K562 (cell line): ENCODE results near the gene ACADVL. TPM values are rescaled to one million over a fixed set of nuclear protein-coding genes. Genes with fewer than 3 reads are reported as not detected.

Source experiments
- CBX8 ChIP-seq: fragments of 200-600 bp; sonication (generic); IDR thresholded peaks from 2 replicates; pipeline ENCODE4 v1.6.1; 2012; ENCODE audit warnings: borderline replicate concordance, mixed run types, low read depth, mild to moderate bottlenecking, moderate library complexity, mixed read lengths, low read length, control low read depth, inconsistent platforms; ENCODE audit not compliant: poor library complexity, severe bottlenecking; ENCODE audit errors: extremely low read depth
- CEBPG ChIP-seq, 3 experiments: fragments of 200-800 bp in 1 of 3; sonication (Bioruptor generic) in 1 of 3; sonication (generic) in 1 of 3; formaldehyde crosslinking in 1 of 3; IDR thresholded peaks in 2 of 3; conservative IDR thresholded peaks in 1 of 3; 2 replicates each; pipeline versions ENCODE4 v1.6.1 to v1.8.0; 2016 to 2022; ENCODE audit warnings: missing compliant biosample characterization in 2 of 3, missing genetic modification characterization in 2 of 3, mild to moderate bottlenecking in 1 of 3, missing genetic modification reagents in 1 of 3
- CLOCK ChIP-seq: fragments of 250-450 bp; sonication (Bioruptor Pico); IDR thresholded peaks from 2 replicates; pipeline ENCODE4 v1.4.0; 2020; ENCODE audit warnings: mild to moderate bottlenecking, moderate library complexity, borderline replicate concordance
- ELF1 ChIP-seq: fragments of 200-800 bp; sonication (Bioruptor generic); IDR thresholded peaks from 2 replicates; pipeline ENCODE4 v1.6.1; 2016; ENCODE audit warnings: missing genetic modification characterization, missing compliant biosample characterization
- HCFC1 ChIP-seq: IDR thresholded peaks from 2 replicates; pipeline ENCODE4 v1.6.1; 2012; ENCODE audit warnings: low read depth, low read length, improper control_type of control experiment
- JUND ChIP-seq, 2 experiments: IDR thresholded peaks; 2 replicates in 1 of 2; 3 replicates in 1 of 2; pipeline ENCODE4 v1.6.1; 2011; ENCODE audit warnings: borderline replicate concordance in 2 of 2, low read depth in 2 of 2, low read length in 2 of 2, improper control_type of control experiment in 1 of 2, missing biosample characterization in 1 of 2, missing genetic modification characterization in 1 of 2, missing genetic modification reagents in 1 of 2
- KDM1A ChIP-seq, 2 experiments: fragments of 450-650 bp; IDR thresholded peaks; 2 replicates each; pipeline ENCODE4 v1.6.1; 2016; ENCODE audit warnings: mild to moderate bottlenecking in 2 of 2
- RAD21 ChIP-seq, 2 experiments: fragments of 250-450 bp in 1 of 2; fragments of 450-650 bp in 1 of 2; sonication (Bioruptor Pico) in 1 of 2; formaldehyde crosslinking in 1 of 2; IDR thresholded peaks in 1 of 2; conservative IDR thresholded peaks in 1 of 2; 2 replicates each; pipeline versions ENCODE4 v1.4.0 to v1.8.0; 2020 to 2022; ENCODE audit warnings: mild to moderate bottlenecking in 2 of 2, moderate library complexity in 1 of 2
- RCOR1 ChIP-seq, 2 experiments: IDR thresholded peaks; 2 replicates each; pipeline ENCODE4 v1.6.1; 2012; ENCODE audit warnings: low read depth in 2 of 2, low read length in 2 of 2, borderline replicate concordance in 1 of 2, improper control_type of control experiment in 1 of 2
- RREB1 ChIP-seq: fragments of 250-450 bp; sonication (Bioruptor Pico); IDR thresholded peaks from 2 replicates; pipeline ENCODE4 v1.4.0; 2020
- ZBTB26 ChIP-seq: fragments of 450-650 bp; formaldehyde crosslinking; IDR thresholded peaks from 2 replicates; pipeline ENCODE4 v1.4.0; 2022; ENCODE audit warnings: missing genetic modification characterization
- ZBTB7A ChIP-seq: IDR thresholded peaks from 2 replicates; pipeline ENCODE4 v1.6.1; 2011; ENCODE audit warnings: low read depth, mild to moderate bottlenecking, low read length, moderate library complexity, borderline replicate concordance; ENCODE audit not compliant: control insufficient read depth
- ZEB2 ChIP-seq: fragments of 450-650 bp; IDR thresholded peaks from 2 replicates; pipeline ENCODE4 v1.6.1; 2016
- ZNF3 ChIP-seq: fragments of 250-450 bp; sonication (Bioruptor Pico); IDR thresholded peaks from 2 replicates; pipeline ENCODE4 v1.5.0; 2021; ENCODE audit warnings: mild to moderate bottlenecking, moderate library complexity
- ZNF408 ChIP-seq: fragments of 250-450 bp; sonication (Bioruptor Pico); IDR thresholded peaks from 2 replicates; pipeline ENCODE4 v1.4.0; 2020; ENCODE audit warnings: low read depth, mild to moderate bottlenecking, moderate library complexity
- polyA plus RNA-seq, 8 experiments: library from polyadenylated mRNA; depleted of rRNA in 4 of 8; stranded (reverse) in 5 of 8; unstranded in 3 of 8; fragments of >200 nt; fragmentation: Nextera tagmentation in 2 of 8; fragmentation: Illumina TruSeq in 1 of 8; extraction: Ambion mirVana in 2 of 8; extraction: Trizol in 1 of 8; gene quantifications; 2 replicates each; pipeline versions ENCODE4 v1.2.1 to v1.2.3, GENCODE V29; 2011 to 2014; ENCODE audit warnings: inconsistent platforms in 1 of 8, missing spikeins in 1 of 8
- total RNA-seq, 7 experiments: library from RNA; depleted of rRNA in 6 of 7; stranded (reverse); fragments of >200 nt in 6 of 7; fragmentation: Illumina TruSeq in 2 of 7; extraction: Trizol in 2 of 7; gene quantifications; 2 replicates each; pipeline versions ENCODE4 v1.2.1 to v1.2.3, GENCODE V29; 2011 to 2021; ENCODE audit warnings: low replicate concordance in 1 of 7

ACADVL gene
- total and polyA plus RNA-seq, 9 of the 15 experiments (the other 6 are each of a cell fraction or from before 2014, with no cell fraction given), result 25.5 to 449 (median 214) TPM

GRCh38 chr17:7213895-7214299, 5.8 kb upstream of the ACADVL start (continued):
- TF ChIP-seq RREB1 (CRISPR knock-in tag) (peak; percentile 86; the same call in 1 of the 2 replicates), RCOR1 (IDR thresholded peaks at IDR 0.05; ENCODE audit: borderline replicate concordance in 1 of 2, low read depth in 2 of 2, low read length in 2 of 2) (peak in 1 of 2 experiments; percentile 72; a peak in 2 of 4 replicates), CEBPG (CRISPR knock-in tag; IDR thresholded peaks at IDR 0.05) (no peak), CEBPG (tag; conservative IDR thresholded peaks at IDR 0.05 in 1 of 2, IDR thresholded peaks at IDR 0.05 in 1 of 2) (peak; percentile 15 to 51; a peak in 1 of 4 replicates), ZBTB7A (peak; percentile 85), CBX8 (no peak), KDM1A (IDR thresholded peaks at IDR 0.05) (peak; percentile 60 to 70; a peak in 3 of 4 replicates), ZEB2 (no peak), ZBTB26 (CRISPR knock-in tag) (no peak), CLOCK (CRISPR knock-in tag) (no peak), ZNF408 (no peak), JUND (IDR thresholded peaks at IDR 0.05; ENCODE audit: borderline replicate concordance, low read depth, low read length) (no peak), JUND (tag; IDR thresholded peaks at IDR 0.05; ENCODE audit: borderline replicate concordance, low read depth, low read length) (no peak), ZNF3 (CRISPR knock-in tag) (no peak), HCFC1 (no peak), ELF1 (tag) (0 out of 2 replicates have a peak, but pooled peaks have one; percentile 19), RAD21 (CRISPR knock-in tag; conservative IDR thresholded peaks at IDR 0.05 in 1 of 2, IDR thresholded peaks at IDR 0.05 in 1 of 2) (peak in 1 of 2 experiments; percentile 29; a peak in 1 of 4 replicates)
